Measurements from ENCODE around the gene NTRK3.

GRCh38 chr15:88234711-88235110 is 21.8 kb downstream of the NTRK3 start:
- TF ChIP-seq CEBPB (IDR thresholded peaks at IDR 0.05; ENCODE audit: borderline replicate concordance, low read depth, low read length) (no peak), CTCF (CRISPR knock-in tag; IDR thresholded peaks at IDR 0.05) (no peak), HNRNPK (IDR thresholded peaks at IDR 0.05; ENCODE audit: low read depth, low read length, poor library complexity, severe bottlenecking) (no peak), SP1 (IDR thresholded peaks at IDR 0.05) (no peak), SP1 (CRISPR knock-in tag; IDR thresholded peaks at IDR 0.05) (no peak), KMT2A (CRISPR knock-in tag; IDR thresholded peaks at IDR 0.05) (no peak), RAD21 (CRISPR knock-in tag; IDR thresholded peaks at IDR 0.05) (no peak), NR2F2 (IDR thresholded peaks at IDR 0.05; ENCODE audit: borderline replicate concordance, low read depth) (no peak)
